LNCAP (cell line): ENCODE data around the gene PF4V1.

Experiments used
- CTCF ChIP-seq: fragments of 450-650 bp; IDR thresholded peaks from 2 replicates; pipeline ENCODE4 v1.5.1; 2017; ENCODE audit warnings: mild to moderate bottlenecking

Gene PF4V1

DNA sequence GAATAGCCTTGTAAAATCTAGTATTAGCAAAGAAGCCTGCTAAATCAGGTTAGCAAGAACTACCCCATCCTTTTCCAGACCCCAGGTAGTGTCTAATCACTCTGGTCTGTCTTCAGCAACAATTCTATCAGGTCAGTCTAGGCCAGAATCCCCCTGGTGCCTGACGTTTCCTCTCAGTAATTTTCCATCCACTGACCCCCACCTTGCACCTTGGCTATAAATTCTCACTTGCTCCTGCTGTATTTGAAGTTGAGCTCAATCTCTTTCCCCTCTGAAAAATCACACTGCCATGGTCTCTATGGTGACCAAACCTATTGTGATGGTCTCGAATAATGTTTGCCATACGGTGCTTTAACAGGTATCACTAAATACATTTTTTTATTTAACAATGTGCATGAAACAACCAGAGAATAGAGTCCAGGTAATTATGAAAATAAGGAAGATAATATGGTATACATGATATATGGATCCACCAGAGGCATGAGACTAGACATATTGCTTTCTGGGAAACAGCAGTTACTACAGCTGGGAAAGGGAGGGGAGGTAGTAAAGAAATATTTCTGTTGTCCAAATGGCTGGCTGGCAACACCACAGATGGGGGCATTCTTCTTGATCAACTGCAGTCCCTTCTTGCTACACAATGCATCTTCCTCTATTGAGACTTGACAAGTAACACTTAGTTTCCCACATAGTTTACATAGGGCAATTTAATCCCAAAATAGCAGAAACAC lies 49.9 kb downstream of the PF4V1 start:
- no peak for TF ChIP-seq CTCF
